ENCODE results near the gene TSHR. TPM values are rescaled to one million over a fixed set of nuclear protein-coding genes. Genes with fewer than 3 reads are reported as not detected.

Gene TSHR
- total and polyA plus RNA-seq, 2 of the 13 experiments (the other 11 are each of a cell fraction or from before 2014, with no cell fraction given): not detected

GRCh38 chr14:81023095-81023710 lies 67.8 kb downstream of the TSHR start (continued):
- TF ChIP-seq CREM (IDR thresholded peaks at IDR 0.05) (no peak), CREM (CRISPR knock-in tag; IDR thresholded peaks at IDR 0.05) (no peak), ZNF782 (CRISPR knock-in tag; IDR thresholded peaks at IDR 0.05; ENCODE audit: borderline replicate concordance) (no peak)

- BruUV-seq (replicated peaks): no TSS peak
- Histone ChIP-seq H3K27ac (ENCODE audit: extremely low read length, insufficient read depth, low read length) (no peak overlapping the region), H3K4me2 (ENCODE audit: low read depth, low read length) (no peak overlapping the region), H3K27me3 (ENCODE audit: control insufficient read depth in 1 of 2, insufficient read depth in 2 of 2, low read length in 2 of 2) (no peaks in the 10 kb centered on the region; a peak in 1 of 5 replicates), H3K4me1 (ENCODE audit: insufficient read depth, low read length) (no peaks in the 10 kb centered on the region), H3K4me3 (replicated peaks in 1 of 3; ENCODE audit: insufficient read depth in 1 of 3, low read depth in 2 of 3, low read length in 3 of 3) (no peak overlapping the region), H3K9me3 (ENCODE audit: low read length) (no peaks in the 10 kb centered on the region), H3K9ac (ENCODE audit: insufficient read depth, low read depth, low read length) (no peak overlapping the region), H2AFZ (ENCODE audit: low read length) (no peak overlapping the region), H3K36me3 (replicated peaks in 1 of 2; ENCODE audit: control insufficient read depth in 1 of 2, insufficient read depth in 2 of 2, low read length in 2 of 2) (no peaks in the 10 kb centered on the region), H4K20me1 (ENCODE audit: insufficient read depth, low read length) (no peaks in the 10 kb centered on the region), H3K79me2 (ENCODE audit: insufficient read depth, low read length) (no peaks in the 10 kb centered on the region)
- POLR2A ChIA-PET: no interaction called here
- DNase-seq (ENCODE audit: low spot score): no peak
- FAIRE-seq: no peak
- WGBS (ENCODE audit: low lambda C conversion rate): 0% methylated on average over 1 of the region's 1 CpG
- intact Hi-C loops (cut with micrococcal nuclease; ENCODE audit: unreplicated experiment): no loop called here
- no peak for ATAC-seq
- in situ Hi-C loops (cut with HindIII; ENCODE audit: extremely low pct_ligation_motif_present, low pct_unique_long_range_greater_than_20kb): no loop called here
- CTCF ChIA-PET (ENCODE audit: low intra/inter-chr PET ratio, low total read pairs): no interaction called here
- TF ChIP-seq NFIC (IDR thresholded peaks at IDR 0.05; ENCODE audit: low read length) (no peak), HMGA1 (CRISPR knock-in tag; conservative IDR thresholded peaks at IDR 0.05) (no peak), GRHL1 (CRISPR knock-in tag; conservative IDR thresholded peaks at IDR 0.05) (no peak), ZEB1 (IDR thresholded peaks at IDR 0.05; ENCODE audit: insufficient replicate concordance, low read depth) (no peak), ZBTB10 (CRISPR knock-in tag; IDR thresholded peaks at IDR 0.05; ENCODE audit: borderline replicate concordance) (no peak), ADNP (CRISPR knock-in tag; IDR thresholded peaks at IDR 0.05) (no peak), MATR3 (CRISPR knock-in tag; IDR thresholded peaks at IDR 0.05) (no peak), ARNT2 (CRISPR knock-in tag; IDR thresholded peaks at IDR 0.05; ENCODE audit: low read depth) (no peak), PAF1 (CRISPR knock-in tag; IDR thresholded peaks at IDR 0.05) (no peak), SPEN (CRISPR knock-in tag; IDR thresholded peaks at IDR 0.05; ENCODE audit: low read depth) (no peak), ZNF343 (CRISPR knock-in tag; IDR thresholded peaks at IDR 0.05) (no peak), ETV6 (CRISPR knock-in tag; conservative IDR thresholded peaks at IDR 0.05) (no peak), GATAD2A (CRISPR knock-in tag; IDR thresholded peaks at IDR 0.05) (no peak), E2F2 (CRISPR knock-in tag; IDR thresholded peaks at IDR 0.05; ENCODE audit: borderline replicate concordance) (no peak), ZSCAN5A (CRISPR knock-in tag; IDR thresholded peaks at IDR 0.05; ENCODE audit: borderline replicate concordance) (no peak)
These were observed 73.0 kb downstream of the TSHR start for GRCh38 chr14:81028461-81028860.

Data from HepG2 (cell line).